Hematopoietic multipotent progenitor cell treated with erythropoietin and hydrocortisone succinate and interleukin-3 and kit ligand, for 15 days (in vitro differentiated cells): ENCODE results near the gene CADPS.

Experiments
- DNase-seq: peaks from one replicate; pipeline ENCODE4 v3.0.0-alpha.2; 2015; ENCODE audit warnings: low spot score

CADPS gene

GRCh38 chr3:62873761-62874710 lies 1.2 kb downstream of the CADPS start:
- DNase-seq, result no peak

DNA sequence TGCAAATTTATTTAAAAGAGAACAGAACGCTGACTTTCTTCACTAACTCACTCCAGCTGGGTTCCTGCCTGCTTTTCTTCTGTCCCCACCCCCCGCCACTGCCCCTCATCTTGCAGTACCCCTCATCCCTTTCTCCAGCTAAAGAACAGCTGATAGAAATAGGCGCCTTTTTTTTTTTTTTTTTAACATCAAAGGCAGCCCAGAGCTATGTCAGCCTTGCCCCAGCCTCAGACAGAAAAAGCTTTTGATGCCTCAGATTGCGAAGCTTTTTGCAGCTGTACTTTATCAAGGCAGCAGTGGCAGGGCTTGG lies 1.8 kb downstream of the CADPS start:
- no peak for DNase-seq

DNA sequence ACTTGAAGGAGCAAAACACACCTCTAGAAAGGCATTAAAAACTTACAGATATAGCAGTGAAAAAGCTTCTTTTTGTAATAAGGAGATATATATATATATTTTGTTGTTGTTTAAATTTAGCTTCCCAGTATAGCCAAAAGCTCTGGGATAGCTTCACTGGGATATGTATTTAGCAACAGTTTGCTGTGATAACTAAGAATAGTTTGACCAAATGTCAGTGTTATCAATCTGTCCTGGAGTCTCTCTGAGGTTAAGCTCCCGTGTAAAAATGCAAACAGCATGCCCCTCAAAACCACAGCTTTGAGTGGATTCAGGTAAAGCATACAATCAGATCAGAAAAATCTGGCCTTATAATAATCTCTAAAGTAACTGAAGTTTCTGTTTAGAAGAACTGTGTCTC lies 2.9 kb downstream of the CADPS start:
- no peak for DNase-seq

DNA sequence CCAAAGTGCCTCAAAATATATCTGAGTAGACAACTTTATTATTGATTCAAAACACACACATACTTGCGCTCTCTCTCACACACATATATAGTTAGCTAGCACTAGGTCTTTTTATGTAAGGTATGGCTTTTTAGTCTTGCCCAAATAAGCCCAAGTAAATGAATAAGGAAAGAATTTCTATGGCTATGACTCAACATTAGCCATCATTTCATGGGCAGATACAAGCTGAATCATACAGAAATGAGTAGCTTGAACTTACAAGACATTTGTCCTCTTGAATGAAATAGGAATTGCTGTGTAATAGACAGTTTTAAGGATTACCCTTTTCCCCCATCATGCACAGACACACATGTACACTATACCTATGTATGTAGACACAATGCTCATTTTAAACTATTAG lies 4.9 kb downstream of the CADPS start:
- no peak for DNase-seq

- no peak for DNase-seq
Observed at GRCh38 chr3:62863648-62864047, 11.6 kb downstream of the CADPS start.

GRCh38 chr3:62859203-62859791 lies 15.9 kb downstream of the CADPS start:
- no peak for DNase-seq

GRCh38 chr3:62845996-62846395 lies 29.2 kb downstream of the CADPS start:
- DNase-seq, result no peak

GRCh38 chr3:62843508-62843907 lies 31.7 kb downstream of the CADPS start:
- no peak for DNase-seq

DNA sequence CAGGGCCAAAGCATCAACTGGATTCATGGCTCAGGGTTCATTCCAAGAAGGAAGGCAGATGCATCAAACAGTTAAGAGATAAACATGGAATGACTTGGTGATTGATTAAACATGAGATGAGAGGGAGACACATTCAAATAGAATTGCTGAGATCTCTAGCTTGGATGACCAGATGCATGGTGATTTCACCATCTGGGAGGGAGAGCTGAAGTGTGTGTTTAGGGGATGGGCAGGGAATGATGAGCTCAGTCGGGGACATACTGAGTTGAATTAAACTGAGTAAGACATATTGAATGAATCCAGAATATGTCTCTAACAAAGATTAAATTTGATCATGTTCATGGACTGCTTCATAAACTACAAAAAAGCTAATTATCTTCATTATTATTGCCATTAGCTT lies 35.5 kb downstream of the CADPS start:
- DNase-seq, result no peak

- DNase-seq, result no peak
Observed at GRCh38 chr3:62837145-62837787, 38.0 kb downstream of the CADPS start.

DNA sequence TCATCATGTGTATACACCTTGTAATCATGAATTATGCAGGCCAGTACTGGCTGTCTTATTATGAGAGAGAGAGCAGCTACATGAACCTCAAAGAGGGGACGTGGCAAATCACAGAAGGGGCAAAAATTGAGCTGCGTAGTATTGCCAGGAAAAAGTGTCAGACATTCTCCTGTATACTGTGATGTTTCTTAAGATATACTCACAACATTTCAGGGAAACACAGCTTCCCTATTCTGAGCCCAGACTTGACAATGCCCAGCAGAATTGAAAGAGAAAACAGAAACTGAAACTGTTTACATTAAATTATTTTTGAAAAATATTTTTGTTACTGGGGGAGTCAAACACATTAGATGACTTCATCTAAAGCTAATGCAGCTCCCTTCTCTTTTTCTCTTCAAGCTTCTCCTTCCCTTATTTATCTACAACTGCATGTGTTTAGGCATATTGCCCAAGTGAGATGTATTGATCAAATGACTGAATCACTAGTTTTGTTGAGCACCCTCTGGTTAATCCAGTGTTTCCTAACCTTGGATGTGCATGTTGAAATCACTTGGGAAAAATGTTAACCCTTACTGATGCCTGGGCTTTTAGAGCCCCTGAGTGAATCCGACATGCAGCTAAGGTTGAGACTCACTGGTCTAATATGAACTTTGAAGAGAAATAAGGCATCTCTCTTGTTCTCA lies 39.5 kb downstream of the CADPS start:
- DNase-seq, result no peak

GRCh38 chr3:62833538-62833937 lies 41.7 kb downstream of the CADPS start:
- DNase-seq, result no peak

- DNase-seq, result no peak
Observed at GRCh38 chr3:62832553-62832952, 42.7 kb downstream of the CADPS start.

GRCh38 chr3:62830727-62831322 lies 44.4 kb downstream of the CADPS start:
- no peak for DNase-seq

- no peak for DNase-seq
Observed at GRCh38 chr3:62827550-62827949, 47.7 kb downstream of the CADPS start.

GRCh38 chr3:62824965-62825592 lies 50.1 kb downstream of the CADPS start:
- no peak for DNase-seq

DNA sequence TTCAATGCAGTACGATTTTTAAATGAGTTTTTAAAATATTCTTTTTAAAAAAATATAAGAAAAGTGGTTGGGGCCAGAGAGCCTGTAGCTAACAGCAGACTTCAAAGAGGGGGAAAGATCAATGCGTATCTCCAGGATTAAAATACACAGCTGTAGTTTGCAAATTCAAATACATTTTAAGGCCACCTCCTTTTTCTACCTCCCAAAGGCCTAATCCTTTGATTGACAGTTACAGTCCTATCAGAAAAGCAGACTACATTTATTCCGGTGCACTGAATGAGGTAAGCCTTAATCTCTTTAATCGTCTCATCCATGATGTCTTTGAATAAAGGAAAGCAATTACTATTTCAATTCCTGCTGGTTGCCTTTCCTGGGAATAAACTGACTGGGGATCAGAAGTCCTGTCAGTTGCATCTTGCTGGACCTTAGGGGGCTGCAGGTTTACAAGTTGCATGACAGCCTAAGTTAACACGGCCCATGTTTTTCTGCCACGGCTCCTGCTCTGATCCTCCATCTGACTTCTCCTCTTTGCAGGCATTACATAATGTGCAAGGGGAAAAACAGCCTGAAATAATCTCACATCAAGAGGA lies 51.7 kb downstream of the CADPS start:
- no peak for DNase-seq

DNA sequence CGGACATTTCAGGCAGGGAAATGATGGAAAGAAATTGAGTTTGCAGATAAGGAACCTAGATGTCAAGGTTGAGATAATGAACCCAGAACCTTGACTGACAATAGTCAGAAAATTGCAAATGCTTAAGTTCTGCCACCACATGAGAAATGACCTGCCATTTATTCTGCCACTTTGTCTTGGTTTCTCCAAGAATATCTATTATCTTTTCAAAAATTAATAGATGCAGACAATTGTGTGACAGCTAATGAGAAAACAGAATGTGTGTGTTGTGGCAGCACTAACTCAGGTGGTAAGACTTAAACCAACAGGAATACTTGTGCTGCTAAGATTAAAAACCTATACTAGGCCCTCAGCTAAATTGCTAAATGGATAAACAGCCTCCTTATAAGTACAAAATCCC lies 52.3 kb downstream of the CADPS start:
- DNase-seq, result no peak

DNA sequence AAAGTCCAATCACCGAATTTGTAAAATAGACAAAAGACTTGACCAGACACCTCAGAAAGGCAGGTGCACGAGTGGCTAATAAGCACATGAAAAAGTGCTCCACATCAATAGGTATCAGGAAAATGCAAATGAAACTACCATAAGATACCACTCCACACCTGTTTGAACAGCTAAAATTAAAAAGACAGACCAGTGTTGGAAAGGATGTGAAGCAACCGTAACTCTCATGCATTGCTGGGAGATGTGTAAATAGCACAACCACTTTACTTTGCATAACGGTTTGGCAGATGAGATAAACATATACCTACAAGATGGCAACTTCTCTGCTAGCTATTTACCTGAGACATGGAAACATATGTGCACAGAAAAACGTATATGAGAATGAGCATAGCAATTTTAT lies 56.9 kb downstream of the CADPS start:
- DNase-seq, result no peak

DNA sequence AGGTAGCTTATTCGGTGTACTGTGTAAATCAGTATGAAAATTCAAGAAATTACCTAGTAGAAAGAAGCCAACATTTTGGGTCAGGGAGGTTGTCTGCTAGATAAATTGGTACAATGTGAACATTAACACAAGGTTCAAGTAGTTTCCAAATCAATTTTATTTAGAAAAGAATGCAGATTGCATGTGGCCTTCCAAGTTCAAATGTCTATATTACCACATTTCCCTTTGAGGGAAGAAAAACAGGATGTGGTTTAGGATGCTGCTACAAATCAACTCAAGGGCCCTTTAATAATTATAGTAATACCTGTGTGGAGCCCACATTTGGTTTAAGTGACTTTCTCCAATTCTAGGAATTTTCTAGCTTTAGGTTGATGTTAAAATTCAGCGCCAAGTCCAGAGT lies 57.5 kb downstream of the CADPS start:
- no peak for DNase-seq

- no peak for DNase-seq
Observed at GRCh38 chr3:62815981-62816380, 59.2 kb downstream of the CADPS start.
